Esophagus muscularis mucosa (tissue), 4 donors: ENCODE results near the gene GATD1. TPM values are rescaled to one million over a fixed set of nuclear protein-coding genes. Genes with fewer than 3 reads are reported as not detected.
A peak's percentile ranks its signal among the peaks of the same experiment; 100 is the strongest.

ENCODE experiments used
- DNase-seq: peaks from one replicate; pipeline ENCODE4 v3.0.0-alpha.2; 2017; ENCODE audit errors: extremely low spot score
- H3K27ac ChIP-seq, 4 donors: fragments of 200-600 bp; sonication (generic); replicated peaks in 1 of 4; 1 replicate in 3 of 4; 2 replicates in 1 of 4; pipeline ENCODE4 v1.5.1; 2016 to 2019; ENCODE audit warnings: mild to moderate bottlenecking in 1 of 4
- H3K27me3 ChIP-seq, 4 donors: fragments of 200-600 bp; sonication (generic); one replicate each; pipeline versions ENCODE4 v1.5.1 to v1.6.0; 2016 to 2019
- H3K36me3 ChIP-seq, 4 donors: fragments of 200-600 bp; sonication (generic); one replicate each; pipeline ENCODE4 v1.5.1; 2016 to 2019
- H3K4me1 ChIP-seq, 4 donors: fragments of 200-600 bp; sonication (generic); one replicate each; pipeline ENCODE4 v1.5.1; 2016 to 2019
- H3K4me3 ChIP-seq, 4 donors: fragments of 200-600 bp; sonication (generic); 1 replicate in 2 of 4; 2 replicates in 2 of 4; pipeline ENCODE4 v1.5.1; 2016 to 2019; ENCODE audit warnings: mild to moderate bottlenecking in 4 of 4, moderate library complexity in 1 of 4
- H3K9me3 ChIP-seq, 4 donors: fragments of 200-600 bp; sonication (generic); 1 replicate in 3 of 4; 2 replicates in 1 of 4; pipeline ENCODE4 v1.5.1; 2016 to 2019
- CTCF ChIP-seq, 3 experiments: fragments of 200-600 bp in 2 of 3; fragments of 450-650 bp in 1 of 3; sonication (generic) in 2 of 3; IDR thresholded peaks; one replicate each; pipeline ENCODE4 v1.5.1; 2017 to 2019; ENCODE audit warnings: antibody characterized with exemption in 3 of 3, mild to moderate bottlenecking in 2 of 3, moderate library complexity in 1 of 3
- EP300 ChIP-seq: sonication (generic); formaldehyde crosslinking; IDR thresholded peaks from one replicate; pipeline ENCODE4 v1.6.1; 2017; ENCODE audit warnings: antibody characterized with exemption
- POLR2A ChIP-seq: fragments of 450-650 bp; IDR thresholded peaks from one replicate; pipeline ENCODE4 v1.6.1; 2017; ENCODE audit warnings: antibody characterized with exemption, moderate library complexity, mild to moderate bottlenecking, low read depth
- POLR2AphosphoS5 ChIP-seq, 2 donors: sonication (generic); formaldehyde crosslinking; IDR thresholded peaks; one replicate each; pipeline ENCODE4 v1.6.1; 2017; ENCODE audit warnings: antibody characterized with exemption in 2 of 2
- whole genome bisulfite sequencing: methylation state at CpG from one replicate; pipeline ENCODE4 v1.1.5; 2018; 5-methylcytosine and 5-hydroxymethylcytosine counted together
- intact Hi-C: fragments of 100-400 bp; cut with DNase I; formaldehyde crosslinking; loops from one replicate; pipeline ENCODE4 v1.15.1; 2023
- total RNA-seq, 4 donors: library from RNA; depleted of rRNA; stranded (reverse); fragments of >200 nt; gene quantifications; one replicate each; pipeline versions ENCODE4 v1.1.0 to v1.2.1, GENCODE V29; 2016

The GATD1 gene
- total RNA-seq, 4 donors from 2014 or later = 24.0 to 37.7 (median 28.9) TPM

GRCh38 chr11:825366-826226, 48.3 kb upstream of the GATD1 start:
- Histone ChIP-seq H3K36me3 (peaks cover 31 to 46% (median 45%) of the 10 kb centered on the region in 4 donors), H3K9me3 (no peaks in the 10 kb centered on the region), H3K4me3 (no peak overlapping the region), H3K27me3 (peaks cover 0 to 71% (median 57%) of the 10 kb centered on the region in 4 donors), H3K27ac (peak overlapping the region in 1 of 4 donors; percentile 13), H3K4me1 (peaks cover 68 to 71% (median 69%) of the 10 kb centered on the region in 4 donors)
- 80% methylated on average over 8 of the region's 12 CpGs for whole genome bisulfite sequencing
- DNase-seq = no peak
- TF ChIP-seq POLR2AphosphoS5 (IDR thresholded peaks at IDR 0.05) (no peak), POLR2A (no peak), EP300 (no peak), CTCF (IDR thresholded peaks at IDR 0.05) (no peak)
- intact Hi-C loops = no loop called here

GRCh38 chr11:824942-825341, 47.7 kb upstream of the GATD1 start:
- no peak for DNase-seq
- intact Hi-C loops = no loop called here
- Histone ChIP-seq H3K4me3 (no peak overlapping the region), H3K4me1 (peaks cover 66 to 69% (median 67%) of the 10 kb centered on the region in 4 donors), H3K27me3 (peaks cover 0 to 64% (median 50%) of the 10 kb centered on the region in 4 donors), H3K9me3 (no peaks in the 10 kb centered on the region), H3K27ac (no peak overlapping the region), H3K36me3 (peaks cover 31 to 46% (median 45%) of the 10 kb centered on the region in 4 donors)
- WGBS = 91% methylated on average over 10 of the region's 11 CpGs
- TF ChIP-seq POLR2AphosphoS5 (IDR thresholded peaks at IDR 0.05) = no peak
- TF ChIP-seq EP300 = no peak
- TF ChIP-seq POLR2A = no peak
- TF ChIP-seq CTCF (IDR thresholded peaks at IDR 0.05) = no peak

GRCh38 chr11:824292-824880, 47.1 kb upstream of the GATD1 start:
- Histone ChIP-seq H3K27me3 (peaks cover 0 to 59% (median 45%) of the 10 kb centered on the region in 4 donors), H3K4me3 (no peak overlapping the region), H3K27ac (no peak overlapping the region), H3K9me3 (no peaks in the 10 kb centered on the region), H3K4me1 (peaks cover 61 to 63% (median 61%) of the 10 kb centered on the region in 4 donors), H3K36me3 (peaks cover 31 to 46% (median 45%) of the 10 kb centered on the region in 4 donors)
- DNase-seq = no peak
- WGBS = 96% methylated on average over 5 of the region's 59 CpGs
- intact Hi-C loops = no loop called here
- TF ChIP-seq POLR2A (no peak), POLR2AphosphoS5 (IDR thresholded peaks at IDR 0.05) (no peak), CTCF (IDR thresholded peaks at IDR 0.05) (no peak), EP300 (no peak)

- intact Hi-C loops = no loop called here
- Histone ChIP-seq H3K36me3 (peaks cover 31 to 46% (median 45%) of the 10 kb centered on the region in 4 donors), H3K27ac (no peak overlapping the region), H3K27me3 (peaks cover 0 to 52% (median 38%) of the 10 kb centered on the region in 4 donors), H3K4me1 (peaks cover 57 to 61% (median 59%) of the 10 kb centered on the region in 4 donors), H3K4me3 (no peak overlapping the region), H3K9me3 (no peaks in the 10 kb centered on the region)
- no peak for TF ChIP-seq EP300
- no peak for TF ChIP-seq CTCF (IDR thresholded peaks at IDR 0.05)
- no peak for TF ChIP-seq POLR2A
- no peak for TF ChIP-seq POLR2AphosphoS5 (IDR thresholded peaks at IDR 0.05)
- WGBS = 86% methylated on average over 32 of the region's 53 CpGs
- DNase-seq = no peak
Measured at GRCh38 chr11:823441-824291, 46.4 kb upstream of the GATD1 start.
